K562 (cell line): ENCODE results near the gene LCA5. TPM values are rescaled to one million over a fixed set of nuclear protein-coding genes. Genes with fewer than 3 reads are reported as not detected.

Experiments used
- ERF ChIP-seq: fragments of 450-650 bp; formaldehyde crosslinking; IDR thresholded peaks from 2 replicates; pipeline ENCODE4 v1.4.0; 2020; ENCODE audit warnings: mild to moderate bottlenecking, mixed read lengths
- ETS1 ChIP-seq: conservative IDR thresholded peaks from 2 replicates; pipeline ENCODE4 v1.6.1; 2011; ENCODE audit warnings: low read depth, mild to moderate bottlenecking, low read length; ENCODE audit not compliant: control insufficient read depth
- ETS2 ChIP-seq: IDR thresholded peaks from 2 replicates; pipeline ENCODE4 v1.6.1; 2016; ENCODE audit warnings: borderline replicate concordance, missing genetic modification characterization, mild to moderate bottlenecking, moderate library complexity, missing compliant biosample characterization; ENCODE audit not compliant: poor library complexity, severe bottlenecking
- HIVEP1 ChIP-seq: fragments of 250-450 bp; sonication (Bioruptor Pico); IDR thresholded peaks from 2 replicates; pipeline ENCODE4 v1.4.0; 2020; ENCODE audit warnings: mild to moderate bottlenecking
- HNRNPK ChIP-seq: fragments of 200-400 bp; formaldehyde crosslinking; IDR thresholded peaks from one replicate; pipeline ENCODE4 v1.6.1; 2018; ENCODE audit warnings: mild to moderate bottlenecking, low read depth, low read length; ENCODE audit not compliant: poor library complexity, severe bottlenecking
- JUN ChIP-seq, 2 experiments: sonication (generic) in 1 of 2; formaldehyde crosslinking in 1 of 2; IDR thresholded peaks; 2 replicates each; pipeline versions ENCODE4 v1.6.1 to v1.8.0; 2012 to 2022; ENCODE audit warnings: borderline replicate concordance in 2 of 2, mild to moderate bottlenecking in 2 of 2, improper control_type of control experiment in 1 of 2, low read depth in 1 of 2, low read length in 1 of 2, missing genetic modification reagents in 1 of 2
- MEF2D ChIP-seq: conservative IDR thresholded peaks from 2 replicates; pipeline ENCODE4 v1.6.1; 2016; ENCODE audit warnings: low read depth, missing genetic modification characterization, missing compliant biosample characterization
- MTF1 ChIP-seq: fragments of 250-450 bp; sonication (Bioruptor Pico); IDR thresholded peaks from 2 replicates; pipeline ENCODE4 v1.9.0; 2021; ENCODE audit warnings: moderate library complexity, mild to moderate bottlenecking, inconsistent platforms, borderline replicate concordance
- NCOA4 ChIP-seq: fragments of 450-650 bp; IDR thresholded peaks from 2 replicates; pipeline ENCODE4 v1.6.1; 2018; ENCODE audit warnings: mild to moderate bottlenecking; ENCODE audit not compliant: partially characterized antibody
- NCOA6 ChIP-seq: fragments of 450-650 bp; IDR thresholded peaks from 2 replicates; pipeline ENCODE4 v1.6.1; 2017; ENCODE audit warnings: mild to moderate bottlenecking
- RHOXF2B ChIP-seq: fragments of 250-450 bp; sonication (Bioruptor Pico); conservative IDR thresholded peaks from 2 replicates; pipeline ENCODE4 v1.5.1; 2021
- SRSF3 ChIP-seq: fragments of 200-400 bp; formaldehyde crosslinking; IDR thresholded peaks from 2 replicates; pipeline ENCODE4 v1.6.1; 2016; ENCODE audit warnings: mild to moderate bottlenecking, low read length, moderate library complexity; ENCODE audit not compliant: insufficient read depth
- TSC22D4 ChIP-seq: fragments of 450-650 bp; IDR thresholded peaks from 2 replicates; pipeline ENCODE4 v1.6.1; 2016; ENCODE audit warnings: missing genetic modification characterization, missing biosample characterization, control low read depth
- USF2 ChIP-seq: sonication (generic); formaldehyde crosslinking; IDR thresholded peaks from 2 replicates; pipeline ENCODE4 v1.5.0; 2020; ENCODE audit warnings: missing genetic modification reagents
- ZBTB1 ChIP-seq: sonication (generic); formaldehyde crosslinking; IDR thresholded peaks from 2 replicates; pipeline ENCODE4 v1.8.1; 2023; ENCODE audit warnings: missing genetic modification reagents, low read depth, mild to moderate bottlenecking, borderline replicate concordance
- ZNF778 ChIP-seq: fragments of 450-650 bp; formaldehyde crosslinking; IDR thresholded peaks from 2 replicates; pipeline ENCODE4 v1.4.0; 2020; ENCODE audit warnings: mild to moderate bottlenecking, moderate library complexity
- polyA plus RNA-seq, 8 experiments: library from polyadenylated mRNA; depleted of rRNA in 4 of 8; stranded (reverse) in 5 of 8; unstranded in 3 of 8; fragments of >200 nt; fragmentation: Nextera tagmentation in 2 of 8; fragmentation: Illumina TruSeq in 1 of 8; extraction: Ambion mirVana in 2 of 8; extraction: Trizol in 1 of 8; gene quantifications; 2 replicates each; pipeline versions ENCODE4 v1.2.1 to v1.2.3, GENCODE V29; 2011 to 2014; ENCODE audit warnings: inconsistent platforms in 1 of 8, missing spikeins in 1 of 8
- total RNA-seq, 7 experiments: library from RNA; depleted of rRNA in 6 of 7; stranded (reverse); fragments of >200 nt in 6 of 7; fragmentation: Illumina TruSeq in 2 of 7; extraction: Trizol in 2 of 7; gene quantifications; 2 replicates each; pipeline versions ENCODE4 v1.2.1 to v1.2.3, GENCODE V29; 2011 to 2021; ENCODE audit warnings: low replicate concordance in 1 of 7
- TF ChIP-seq, protein P1 (sequence below), 2 experiments: fragments of 450-650 bp; IDR thresholded peaks; 2 replicates each; pipeline ENCODE4 v1.6.1; 2018; ENCODE audit warnings: mild to moderate bottlenecking in 2 of 2, low read depth in 1 of 2; ENCODE audit not compliant: partially characterized antibody in 2 of 2
- TF ChIP-seq, protein P2 (sequence below), 2 experiments: IDR thresholded peaks in 1 of 2; conservative IDR thresholded peaks in 1 of 2; 2 replicates each; pipeline ENCODE4 v1.6.1; 2016; ENCODE audit warnings: low read depth in 2 of 2, mild to moderate bottlenecking in 1 of 2, missing compliant biosample characterization in 1 of 2, missing genetic modification characterization in 1 of 2, moderate library complexity in 1 of 2

Gene LCA5
- total and polyA plus RNA-seq, 9 of the 15 experiments (the other 6 are each of a cell fraction or from before 2014, with no cell fraction given), result 1.0 to 3.4 (median 1.8) TPM

GRCh38 chr6:79544939-79545450 lies 7.8 kb upstream of the LCA5 start (continued):
- TF ChIP-seq, protein P1, sequence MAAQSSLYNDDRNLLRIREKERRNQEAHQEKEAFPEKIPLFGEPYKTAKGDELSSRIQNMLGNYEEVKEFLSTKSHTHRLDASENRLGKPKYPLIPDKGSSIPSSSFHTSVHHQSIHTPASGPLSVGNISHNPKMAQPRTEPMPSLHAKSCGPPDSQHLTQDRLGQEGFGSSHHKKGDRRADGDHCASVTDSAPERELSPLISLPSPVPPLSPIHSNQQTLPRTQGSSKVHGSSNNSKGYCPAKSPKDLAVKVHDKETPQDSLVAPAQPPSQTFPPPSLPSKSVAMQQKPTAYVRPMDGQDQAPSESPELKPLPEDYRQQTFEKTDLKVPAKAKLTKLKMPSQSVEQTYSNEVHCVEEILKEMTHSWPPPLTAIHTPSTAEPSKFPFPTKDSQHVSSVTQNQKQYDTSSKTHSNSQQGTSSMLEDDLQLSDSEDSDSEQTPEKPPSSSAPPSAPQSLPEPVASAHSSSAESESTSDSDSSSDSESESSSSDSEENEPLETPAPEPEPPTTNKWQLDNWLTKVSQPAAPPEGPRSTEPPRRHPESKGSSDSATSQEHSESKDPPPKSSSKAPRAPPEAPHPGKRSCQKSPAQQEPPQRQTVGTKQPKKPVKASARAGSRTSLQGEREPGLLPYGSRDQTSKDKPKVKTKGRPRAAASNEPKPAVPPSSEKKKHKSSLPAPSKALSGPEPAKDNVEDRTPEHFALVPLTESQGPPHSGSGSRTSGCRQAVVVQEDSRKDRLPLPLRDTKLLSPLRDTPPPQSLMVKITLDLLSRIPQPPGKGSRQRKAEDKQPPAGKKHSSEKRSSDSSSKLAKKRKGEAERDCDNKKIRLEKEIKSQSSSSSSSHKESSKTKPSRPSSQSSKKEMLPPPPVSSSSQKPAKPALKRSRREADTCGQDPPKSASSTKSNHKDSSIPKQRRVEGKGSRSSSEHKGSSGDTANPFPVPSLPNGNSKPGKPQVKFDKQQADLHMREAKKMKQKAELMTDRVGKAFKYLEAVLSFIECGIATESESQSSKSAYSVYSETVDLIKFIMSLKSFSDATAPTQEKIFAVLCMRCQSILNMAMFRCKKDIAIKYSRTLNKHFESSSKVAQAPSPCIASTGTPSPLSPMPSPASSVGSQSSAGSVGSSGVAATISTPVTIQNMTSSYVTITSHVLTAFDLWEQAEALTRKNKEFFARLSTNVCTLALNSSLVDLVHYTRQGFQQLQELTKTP (IDR thresholded peaks at IDR 0.05; ENCODE audit: low read depth in 1 of 2, partially characterized antibody in 2 of 2), result peak in 1 of 2 experiments; percentile 75
- TF ChIP-seq, protein P2, sequence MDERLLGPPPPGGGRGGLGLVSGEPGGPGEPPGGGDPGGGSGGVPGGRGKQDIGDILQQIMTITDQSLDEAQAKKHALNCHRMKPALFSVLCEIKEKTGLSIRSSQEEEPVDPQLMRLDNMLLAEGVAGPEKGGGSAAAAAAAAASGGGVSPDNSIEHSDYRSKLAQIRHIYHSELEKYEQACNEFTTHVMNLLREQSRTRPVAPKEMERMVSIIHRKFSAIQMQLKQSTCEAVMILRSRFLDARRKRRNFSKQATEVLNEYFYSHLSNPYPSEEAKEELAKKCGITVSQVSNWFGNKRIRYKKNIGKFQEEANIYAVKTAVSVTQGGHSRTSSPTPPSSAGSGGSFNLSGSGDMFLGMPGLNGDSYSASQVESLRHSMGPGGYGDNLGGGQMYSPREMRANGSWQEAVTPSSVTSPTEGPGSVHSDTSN (CRISPR knock-in tag; IDR thresholded peaks at IDR 0.05; ENCODE audit: low read depth), result no peak
- TF ChIP-seq, protein P2 (tag; conservative IDR thresholded peaks at IDR 0.05; ENCODE audit: low read depth), result peak; percentile 91
- TF ChIP-seq MTF1 (CRISPR knock-in tag) (no peak), ETS1 (no peak), ETS2 (tag) (no peak), SRSF3 (no peak), ZNF778 (CRISPR knock-in tag) (no peak), TSC22D4 (tag) (no peak), ZBTB1 (no peak), NCOA6 (no peak), USF2 (CRISPR knock-in tag) (no peak), MEF2D (tag) (peak; percentile 97), RHOXF2B (CRISPR knock-in tag) (no peak), NCOA4 (no peak), HIVEP1 (CRISPR knock-in tag) (no peak), HNRNPK (no peak), JUN (IDR thresholded peaks at IDR 0.05; ENCODE audit: borderline replicate concordance, low read depth, low read length) (peak; percentile 90), JUN (CRISPR knock-in tag; IDR thresholded peaks at IDR 0.05; ENCODE audit: borderline replicate concordance) (no peak), ERF (no peak)
